Measurements from ENCODE around the gene KRTAP10-7. TPM values are rescaled to one million over a fixed set of nuclear protein-coding genes. Genes with fewer than 3 reads are reported as not detected.
"Not testable (repeated sequence)": the region's sequence is repeated elsewhere in the genome, so short reads cannot be mapped to it uniquely, and the experiment has no call there.

KRTAP10-7 gene
- total RNA-seq, 1 experiment from 2014 or later, result not detected

GRCh38 chr21:44632067-44632466 lies 31.7 kb downstream of the KRTAP10-7 start:
- no peak for DNase-seq (ENCODE audit: low spot score)

GRCh38 chr21:44636209-44637017 lies 36.0 kb downstream of the KRTAP10-7 start:
- DNase-seq (ENCODE audit: low spot score), result no peak

- DNase-seq (ENCODE audit: low spot score), result no peak
Measured at GRCh38 chr21:44637018-44637850, 36.8 kb downstream of the KRTAP10-7 start, which contains the start of gene KRTAP10-10. Gene KRTAP10-10 (plus strand): TSS chr21:44637356. CDS start chr21:44637418, 62 bp downstream.

- DNase-seq (ENCODE audit: low spot score), result not testable (repeated sequence)
Measured at GRCh38 chr21:44637851-44638348, 37.5 kb downstream of the KRTAP10-7 start.

GRCh38 chr21:44638506-44639330 lies 38.3 kb downstream of the KRTAP10-7 start:
- DNase-seq (ENCODE audit: low spot score), result not testable (repeated sequence)

GRCh38 chr21:44639331-44639655 lies 38.9 kb downstream of the KRTAP10-7 start:
- DNase-seq (ENCODE audit: low spot score), result no peak

- no peak for DNase-seq (ENCODE audit: low spot score)
Measured at GRCh38 chr21:44640761-44641160, 40.4 kb downstream of the KRTAP10-7 start.

- DNase-seq (ENCODE audit: low spot score), result no peak
Measured at GRCh38 chr21:44643741-44644310, 43.4 kb downstream of the KRTAP10-7 start.

- no peak for DNase-seq (ENCODE audit: low spot score)
Measured at GRCh38 chr21:44644878-44645277, 44.5 kb downstream of the KRTAP10-7 start.

- DNase-seq (ENCODE audit: low spot score), result not testable (repeated sequence)
Measured at GRCh38 chr21:44646366-44647221, 46.2 kb downstream of the KRTAP10-7 start, which contains the start of gene KRTAP10-11. Gene KRTAP10-11 (plus strand): TSS chr21:44646414. CDS start chr21:44646459, 45 bp downstream.

GRCh38 chr21:44647222-44647552 lies 46.8 kb downstream of the KRTAP10-7 start:
- no peak for DNase-seq (ENCODE audit: low spot score)

GRCh38 chr21:44648557-44649311 lies 48.3 kb downstream of the KRTAP10-7 start:
- no peak for DNase-seq (ENCODE audit: low spot score)

- no peak for DNase-seq (ENCODE audit: low spot score)
Measured at GRCh38 chr21:44649521-44650100, 49.2 kb downstream of the KRTAP10-7 start.

- no peak for DNase-seq (ENCODE audit: low spot score)
Measured at GRCh38 chr21:44650265-44650972, 50.0 kb downstream of the KRTAP10-7 start.

GRCh38 chr21:44650973-44651675 lies 50.7 kb downstream of the KRTAP10-7 start:
- no peak for DNase-seq (ENCODE audit: low spot score)

Measured in A172 (cell line).